GM12878 (cell line): ENCODE results near the gene EPHA5. TPM values are rescaled to one million over a fixed set of nuclear protein-coding genes. Genes with fewer than 3 reads are reported as not detected.

Experiments used
- ATAC-seq: fragments of 200-7000 bp; cut with Tn5 transposase; 3 replicates; pipeline ENCODE4 v1.9.1; 2020; ENCODE audit warnings: mild to moderate bottlenecking, moderate library complexity
- BruUV-seq: library from RNA; stranded (reverse); fragments of 400-500 nt; replicated peaks from 2 replicates; lab custom pipeline; 2021; lab: Mats Ljungman, UMichigan
- CTCF ChIA-PET: fragments of 300-600 bp; sonication (Branson Sonifier 250); formaldehyde crosslinking; extraction: SDS; loops from one replicate; lab custom pipeline; 2021; ENCODE audit warnings: inconsistent platforms; lab: Yijun Ruan, JAX
- POLR2A ChIA-PET: fragments of 350-600 bp; formaldehyde crosslinking; extraction: SDS; loops from one replicate; lab custom pipeline; 2021; ENCODE audit warnings: inconsistent platforms; lab: Charles Lee
- RAD21 ChIA-PET: fragments of 300-600 bp; sonication (Branson Sonifier 250); formaldehyde crosslinking; loops from one replicate; lab custom pipeline; 2023; ENCODE audit warnings: antibody characterized with exemption; ENCODE audit not compliant: unreplicated experiment; lab: Charles Lee
- SMC1A ChIA-PET: fragments of 300-600 bp; sonication (Branson Sonifier 250); formaldehyde crosslinking; loops from one replicate; lab custom pipeline; 2023; ENCODE audit not compliant: unreplicated experiment, uncharacterized antibody; lab: Charles Lee
- DNase-seq: peaks from one replicate; pipeline ENCODE4 v3.0.0-alpha.2; 2011; ENCODE audit warnings: low read depth, low spot score
- FAIRE-seq: peaks from 3 replicates; lab custom pipeline; 2011; peaks lifted over from hg19 to GRCh38; lab: Jason Lieb, UNC
- H2AFZ ChIP-seq: 2 replicates; pipeline ENCODE4 v1.6.0; 2011; ENCODE audit warnings: low read depth, low read length, control low read depth; ENCODE audit not compliant: control insufficient read depth
- H3K27ac ChIP-seq: 2 replicates; pipeline ENCODE4 v1.5.1; 2011; ENCODE audit warnings: control low read depth; ENCODE audit not compliant: control insufficient read depth, insufficient read depth
- H3K27me3 ChIP-seq, 2 experiments: replicated peaks in 1 of 2; 2 replicates each; pipeline versions ENCODE4 v1.6.0 to v1.6.1; 2011; ENCODE audit warnings: low read length in 1 of 2; ENCODE audit not compliant: control insufficient read depth in 2 of 2, insufficient read depth in 2 of 2
- H3K36me3 ChIP-seq, 2 experiments: 2 replicates each; pipeline ENCODE4 v1.5.1; 2011; ENCODE audit warnings: low read length in 1 of 2; ENCODE audit not compliant: control insufficient read depth in 2 of 2, insufficient read depth in 2 of 2
- H3K4me1 ChIP-seq: 2 replicates; pipeline ENCODE4 v1.6.1; 2011; ENCODE audit warnings: mild to moderate bottlenecking, low read length, moderate library complexity, mixed read lengths; ENCODE audit not compliant: control insufficient read depth, insufficient read depth
- H3K4me2 ChIP-seq: 2 replicates; pipeline ENCODE4 v1.6.0; 2011; ENCODE audit warnings: control low read depth; ENCODE audit not compliant: control insufficient read depth, insufficient read depth
- H3K4me3 ChIP-seq: fragments of 200-600 bp; sonication (generic); 2 replicates; pipeline ENCODE4 v1.5.1; 2016
- H3K79me2 ChIP-seq: 2 replicates; pipeline ENCODE4 v1.6.0; 2011; ENCODE audit warnings: low read length; ENCODE audit not compliant: control insufficient read depth, insufficient read depth
- H3K9ac ChIP-seq: 2 replicates; pipeline ENCODE4 v1.8.0; 2011; ENCODE audit warnings: low read length, control low read depth, mixed read lengths; ENCODE audit not compliant: control insufficient read depth, insufficient read depth
- H3K9me3 ChIP-seq: replicated peaks from 3 replicates; pipeline ENCODE4 v1.5.1; 2011; ENCODE audit warnings: mild to moderate bottlenecking, low read length; ENCODE audit not compliant: control insufficient read depth, insufficient read depth
- H4K20me1 ChIP-seq: 2 replicates; pipeline ENCODE4 v1.6.0; 2011; ENCODE audit not compliant: control insufficient read depth, insufficient read depth
- BHLHE40 ChIP-seq, 2 experiments: fragments of 450-650 bp in 1 of 2; IDR thresholded peaks; 2 replicates each; pipeline ENCODE4 v1.6.1; 2011 to 2017; ENCODE audit warnings: low read depth in 2 of 2, borderline replicate concordance in 1 of 2, improper control_type of control experiment in 1 of 2, low read length in 1 of 2, mild to moderate bottlenecking in 1 of 2
- CBX5 ChIP-seq: sonication (generic); IDR thresholded peaks from 2 replicates; pipeline ENCODE4 v1.6.1; 2016; ENCODE audit warnings: low read depth, moderate library complexity, mild to moderate bottlenecking, inconsistent platforms
- CREB1 ChIP-seq: IDR thresholded peaks from 2 replicates; pipeline ENCODE4 v1.6.1; 2012; ENCODE audit warnings: low read depth, mild to moderate bottlenecking, inconsistent platforms
- MXI1 ChIP-seq: fragments of 150-350 bp; IDR thresholded peaks from 2 replicates; pipeline ENCODE4 v1.6.1; 2011; ENCODE audit warnings: low read depth, mild to moderate bottlenecking, inconsistent platforms, low read length, improper control_type of control experiment
- NFIC ChIP-seq: IDR thresholded peaks from 2 replicates; pipeline ENCODE4 v1.6.1; 2012; ENCODE audit warnings: low read depth, mild to moderate bottlenecking, inconsistent platforms, low read length, moderate library complexity
- PML ChIP-seq: IDR thresholded peaks from 2 replicates; pipeline ENCODE4 v1.6.1; 2012; ENCODE audit warnings: low read length, inconsistent platforms
- POU2F2 ChIP-seq: IDR thresholded peaks from 3 replicates; pipeline ENCODE4 v1.6.1; 2011; ENCODE audit warnings: low read depth, mild to moderate bottlenecking, low read length, borderline replicate concordance
- RCOR1 ChIP-seq: conservative IDR thresholded peaks from 2 replicates; pipeline ENCODE4 v1.6.1; 2012; ENCODE audit warnings: low read depth, low read length, improper control_type of control experiment
- SPI1 ChIP-seq: IDR thresholded peaks from 2 replicates; pipeline ENCODE4 v1.6.1; 2011; ENCODE audit warnings: low read depth, mild to moderate bottlenecking, low read length, moderate library complexity, borderline replicate concordance; ENCODE audit not compliant: insufficient read depth
- SRF ChIP-seq, 2 experiments: IDR thresholded peaks; 2 replicates each; pipeline ENCODE4 v1.6.1; 2011; ENCODE audit warnings: low read depth in 2 of 2, low read length in 2 of 2, mild to moderate bottlenecking in 1 of 2, moderate library complexity in 1 of 2
- STAT1 ChIP-seq: fragments of 450-650 bp; conservative IDR thresholded peaks from 2 replicates; pipeline ENCODE4 v1.6.1; 2014; ENCODE audit warnings: antibody characterized with exemption, mild to moderate bottlenecking
- WGBS: methylation state at CpG from one replicate; pipeline ENCODE4 v1.1.6; 2016; ENCODE audit warnings: low lambda C conversion rate; ENCODE audit not compliant: insufficient replicate concordance, insufficient coverage; ENCODE audit errors: missing lambda C conversion rate; 5-methylcytosine and 5-hydroxymethylcytosine counted together
- in situ Hi-C: fragments of 300-500 bp; cut with MboI; formaldehyde crosslinking; loops from 9 replicates; pipeline ENCODE4 v1.14.3; 2018; ENCODE audit warnings: mixed read lengths
- intact Hi-C: fragments of 100-400 bp; cut with micrococcal nuclease; formaldehyde crosslinking; loops from one replicate; pipeline ENCODE4 v1.14.2; 2022; ENCODE audit not compliant: unreplicated experiment
- polyA plus RNA-seq, 11 experiments: library from polyadenylated mRNA; depleted of rRNA in 4 of 11; unstranded in 6 of 11; stranded (reverse) in 5 of 11; fragments of >200 nt; fragmentation: Nextera tagmentation in 4 of 11; fragmentation: Illumina TruSeq in 1 of 11; extraction: Ambion mirVana in 4 of 11; extraction: Trizol in 1 of 11; gene quantifications; 1 replicate in 1 of 11; 2 replicates in 10 of 11; pipeline versions ENCODE4 v1.2.1 to v1.2.3, GENCODE V29; 2011 to 2016; ENCODE audit warnings: inconsistent platforms in 2 of 11, missing spikeins in 2 of 11, low read depth in 1 of 11
- total RNA-seq, 4 experiments: library from RNA; depleted of rRNA in 3 of 4; stranded (reverse); fragments of >200 nt in 3 of 4; fragmentation: Illumina TruSeq in 1 of 4; extraction: Trizol in 1 of 4; gene quantifications; 2 replicates each; pipeline versions ENCODE4 v1.2.1 to v1.2.3, GENCODE V29; 2013 to 2021
- TF ChIP-seq, protein P1 (sequence below): fragments of 450-650 bp; IDR thresholded peaks from 2 replicates; pipeline ENCODE4 v1.6.1; 2017; ENCODE audit warnings: mild to moderate bottlenecking, low read depth, inconsistent platforms; ENCODE audit not compliant: poor library complexity, severe bottlenecking
- TF ChIP-seq, protein P2 (sequence below): IDR thresholded peaks from 2 replicates; pipeline ENCODE4 v1.6.1; 2011; ENCODE audit warnings: borderline replicate concordance, low read depth, mild to moderate bottlenecking, moderate library complexity, mixed read lengths, low read length; ENCODE audit not compliant: insufficient read depth; ENCODE audit errors: extremely low read length
- TF ChIP-seq, protein P3 (sequence below): fragments of 450-650 bp; IDR thresholded peaks from 2 replicates; pipeline ENCODE4 v1.6.1; 2016; ENCODE audit warnings: mild to moderate bottlenecking, moderate library complexity, borderline replicate concordance
- TF ChIP-seq, protein P4 (sequence below): fragments of 450-650 bp; IDR thresholded peaks from 2 replicates; pipeline ENCODE4 v1.6.1; 2016; ENCODE audit warnings: mild to moderate bottlenecking

EPHA5 gene
- total and polyA plus RNA-seq, 10 of the 15 experiments (the other 5 are each of a cell fraction or from before 2014, with no cell fraction given): not detected

DNA sequence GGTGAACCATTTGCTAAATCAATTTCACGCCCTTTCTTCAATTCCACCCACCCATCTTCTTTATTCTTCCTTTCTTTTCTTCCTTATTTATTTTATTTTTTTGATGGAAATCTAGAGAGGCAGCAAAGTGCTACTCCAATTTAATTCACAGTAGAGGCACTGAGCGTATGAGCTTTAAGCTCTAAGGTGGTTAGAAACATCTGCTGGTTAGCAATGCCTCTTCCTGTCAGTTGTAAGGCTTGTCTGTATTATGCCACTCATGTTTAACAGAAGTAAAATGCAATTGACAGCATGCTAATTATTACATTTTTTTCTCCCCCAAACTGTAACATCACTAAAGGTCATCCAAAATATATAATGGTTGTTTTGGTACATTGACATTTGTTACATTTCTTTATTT is 103.8 kb downstream of the EPHA5 start (continued):
- TF ChIP-seq BHLHE40 (IDR thresholded peaks at IDR 0.05; ENCODE audit: borderline replicate concordance in 1 of 2, low read depth in 2 of 2, low read length in 1 of 2) (no peak), SRF (IDR thresholded peaks at IDR 0.05; ENCODE audit: low read depth in 2 of 2, low read length in 2 of 2) (no peak), SPI1 (no peak)

DNA sequence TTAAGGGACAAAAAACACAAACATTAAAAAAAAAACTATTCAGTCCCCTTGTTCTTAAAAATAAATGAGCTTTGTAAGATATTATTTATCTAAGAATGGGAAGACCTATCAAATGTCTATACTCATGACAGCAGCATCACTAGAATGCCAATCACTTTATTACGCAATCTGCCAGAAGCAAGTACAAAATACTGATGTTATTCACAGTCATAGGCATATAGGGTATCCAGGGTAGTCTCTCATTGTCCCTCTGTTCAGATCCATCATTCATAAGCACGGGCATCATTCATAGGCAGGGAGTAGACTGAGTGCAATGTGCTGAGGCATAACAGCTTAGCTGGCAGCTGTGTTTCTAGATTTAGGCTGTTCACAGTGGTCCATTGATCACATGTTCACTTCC is 109.1 kb downstream of the EPHA5 start:
- CTCF ChIA-PET: no interaction called here
- FAIRE-seq (no peak), ATAC-seq (no peak), DNase-seq (no peak)
- Histone ChIP-seq H3K36me3 (no peaks in the 10 kb centered on the region), H3K4me3 (no peak overlapping the region), H3K27me3 (no peaks in the 10 kb centered on the region), H2AFZ (no peak overlapping the region), H3K9ac (no peak overlapping the region), H3K4me2 (no peak overlapping the region), H3K4me1 (no peaks in the 10 kb centered on the region), H3K79me2 (no peaks in the 10 kb centered on the region), H3K27ac (no peak overlapping the region), H3K9me3 (no peaks in the 10 kb centered on the region), H4K20me1 (no peaks in the 10 kb centered on the region)
- SMC1A ChIA-PET: no interaction called here
- RAD21 ChIA-PET: no interaction called here
- intact Hi-C loops: no loop called here
- POLR2A ChIA-PET: no interaction called here
- no TSS peak for BruUV-seq
- in situ Hi-C loops: no loop called here
- 21% methylated on average over 2 of the region's 2 CpGs for WGBS
- TF ChIP-seq, protein P1, sequence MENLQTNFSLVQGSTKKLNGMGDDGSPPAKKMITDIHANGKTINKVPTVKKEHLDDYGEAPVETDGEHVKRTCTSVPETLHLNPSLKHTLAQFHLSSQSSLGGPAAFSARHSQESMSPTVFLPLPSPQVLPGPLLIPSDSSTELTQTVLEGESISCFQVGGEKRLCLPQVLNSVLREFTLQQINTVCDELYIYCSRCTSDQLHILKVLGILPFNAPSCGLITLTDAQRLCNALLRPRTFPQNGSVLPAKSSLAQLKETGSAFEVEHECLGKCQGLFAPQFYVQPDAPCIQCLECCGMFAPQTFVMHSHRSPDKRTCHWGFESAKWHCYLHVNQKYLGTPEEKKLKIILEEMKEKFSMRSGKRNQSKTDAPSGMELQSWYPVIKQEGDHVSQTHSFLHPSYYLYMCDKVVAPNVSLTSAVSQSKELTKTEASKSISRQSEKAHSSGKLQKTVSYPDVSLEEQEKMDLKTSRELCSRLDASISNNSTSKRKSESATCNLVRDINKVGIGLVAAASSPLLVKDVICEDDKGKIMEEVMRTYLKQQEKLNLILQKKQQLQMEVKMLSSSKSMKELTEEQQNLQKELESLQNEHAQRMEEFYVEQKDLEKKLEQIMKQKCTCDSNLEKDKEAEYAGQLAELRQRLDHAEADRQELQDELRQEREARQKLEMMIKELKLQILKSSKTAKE: no peak
- TF ChIP-seq RCOR1 (no peak), STAT1 (no peak), CBX5 (no peak), PML (no peak), POU2F2 (no peak), NFIC (no peak), MXI1 (no peak), CREB1 (no peak)
- TF ChIP-seq, protein P2, sequence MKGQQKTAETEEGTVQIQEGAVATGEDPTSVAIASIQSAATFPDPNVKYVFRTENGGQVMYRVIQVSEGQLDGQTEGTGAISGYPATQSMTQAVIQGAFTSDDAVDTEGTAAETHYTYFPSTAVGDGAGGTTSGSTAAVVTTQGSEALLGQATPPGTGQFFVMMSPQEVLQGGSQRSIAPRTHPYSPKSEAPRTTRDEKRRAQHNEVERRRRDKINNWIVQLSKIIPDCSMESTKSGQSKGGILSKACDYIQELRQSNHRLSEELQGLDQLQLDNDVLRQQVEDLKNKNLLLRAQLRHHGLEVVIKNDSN: no peak
- TF ChIP-seq, protein P3, sequence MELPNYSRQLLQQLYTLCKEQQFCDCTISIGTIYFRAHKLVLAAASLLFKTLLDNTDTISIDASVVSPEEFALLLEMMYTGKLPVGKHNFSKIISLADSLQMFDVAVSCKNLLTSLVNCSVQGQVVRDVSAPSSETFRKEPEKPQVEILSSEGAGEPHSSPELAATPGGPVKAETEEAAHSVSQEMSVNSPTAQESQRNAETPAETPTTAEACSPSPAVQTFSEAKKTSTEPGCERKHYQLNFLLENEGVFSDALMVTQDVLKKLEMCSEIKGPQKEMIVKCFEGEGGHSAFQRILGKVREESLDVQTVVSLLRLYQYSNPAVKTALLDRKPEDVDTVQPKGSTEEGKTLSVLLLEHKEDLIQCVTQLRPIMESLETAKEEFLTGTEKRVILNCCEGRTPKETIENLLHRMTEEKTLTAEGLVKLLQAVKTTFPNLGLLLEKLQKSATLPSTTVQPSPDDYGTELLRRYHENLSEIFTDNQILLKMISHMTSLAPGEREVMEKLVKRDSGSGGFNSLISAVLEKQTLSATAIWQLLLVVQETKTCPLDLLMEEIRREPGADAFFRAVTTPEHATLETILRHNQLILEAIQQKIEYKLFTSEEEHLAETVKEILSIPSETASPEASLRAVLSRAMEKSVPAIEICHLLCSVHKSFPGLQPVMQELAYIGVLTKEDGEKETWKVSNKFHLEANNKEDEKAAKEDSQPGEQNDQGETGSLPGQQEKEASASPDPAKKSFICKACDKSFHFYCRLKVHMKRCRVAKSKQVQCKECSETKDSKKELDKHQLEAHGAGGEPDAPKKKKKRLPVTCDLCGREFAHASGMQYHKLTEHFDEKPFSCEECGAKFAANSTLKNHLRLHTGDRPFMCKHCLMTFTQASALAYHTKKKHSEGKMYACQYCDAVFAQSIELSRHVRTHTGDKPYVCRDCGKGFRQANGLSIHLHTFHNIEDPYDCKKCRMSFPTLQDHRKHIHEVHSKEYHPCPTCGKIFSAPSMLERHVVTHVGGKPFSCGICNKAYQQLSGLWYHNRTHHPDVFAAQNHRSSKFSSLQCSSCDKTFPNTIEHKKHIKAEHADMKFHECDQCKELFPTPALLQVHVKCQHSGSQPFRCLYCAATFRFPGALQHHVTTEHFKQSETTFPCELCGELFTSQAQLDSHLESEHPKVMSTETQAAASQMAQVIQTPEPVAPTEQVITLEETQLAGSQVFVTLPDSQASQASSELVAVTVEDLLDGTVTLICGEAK: no peak
- TF ChIP-seq, protein P4, sequence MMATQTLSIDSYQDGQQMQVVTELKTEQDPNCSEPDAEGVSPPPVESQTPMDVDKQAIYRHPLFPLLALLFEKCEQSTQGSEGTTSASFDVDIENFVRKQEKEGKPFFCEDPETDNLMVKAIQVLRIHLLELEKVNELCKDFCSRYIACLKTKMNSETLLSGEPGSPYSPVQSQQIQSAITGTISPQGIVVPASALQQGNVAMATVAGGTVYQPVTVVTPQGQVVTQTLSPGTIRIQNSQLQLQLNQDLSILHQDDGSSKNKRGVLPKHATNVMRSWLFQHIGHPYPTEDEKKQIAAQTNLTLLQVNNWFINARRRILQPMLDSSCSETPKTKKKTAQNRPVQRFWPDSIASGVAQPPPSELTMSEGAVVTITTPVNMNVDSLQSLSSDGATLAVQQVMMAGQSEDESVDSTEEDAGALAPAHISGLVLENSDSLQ: no peak
